Measurements from ENCODE around the gene HOXD10.

Gene HOXD10

GRCh38 chr2:176115883-176116813 is at the start of gene HOXD10:
Gene HOXD10 (plus strand): TSS chr2:176116778. CDS start chr2:176116834, 56 bp downstream.
- Histone ChIP-seq H3K27me3 (peaks cover 100% of the 10 kb centered on the region), H3K9ac (no peak within 1 kb of the TSS), H3K4me3 (0 out of 2 replicates have a peak within 1 kb of the TSS, but pooled peaks have one; percentile 2), H3K4me1 (no peaks in the 10 kb centered on the region), H4K20me1 (peaks cover 90% of the 10 kb centered on the region), H3K36me3 (no peaks in the 10 kb centered on the region), H3K4me2 (no peak within 1 kb of the TSS), H3K9me3 (peaks cover 69% of the 10 kb centered on the region), H3K27ac (no peak within 1 kb of the TSS)
- TF ChIP-seq Cebpa-rat (IDR thresholded peaks at IDR 0.05): no peak

GRCh38 chr2:176067589-176068418 is 48.8 kb upstream of the HOXD10 start:
- Histone ChIP-seq H3K27me3 (peaks cover 75% of the 10 kb centered on the region), H3K4me2 (no peak overlapping the region)

GRCh38 chr2:176068419-176068832 is 48.2 kb upstream of the HOXD10 start:
- Histone ChIP-seq H4K20me1 (peaks cover 21% of the 10 kb centered on the region), H3K4me1 (peaks cover 8% of the 10 kb centered on the region; the same call in 1 of the 2 replicates), H3K4me2 (no peak overlapping the region), H3K27ac (no peak overlapping the region), H3K9ac (no peak overlapping the region), H3K9me3 (peaks cover 50% of the 10 kb centered on the region), H3K36me3 (no peaks in the 10 kb centered on the region), H3K4me3 (no peak overlapping the region), H3K27me3 (peaks cover 81% of the 10 kb centered on the region)
- no peak for TF ChIP-seq Cebpa-rat (IDR thresholded peaks at IDR 0.05)

More at GRCh38 chr2:176067589-176068418, 48.8 kb upstream of the HOXD10 start:
- TF ChIP-seq Cebpa-rat (IDR thresholded peaks at IDR 0.05): no peak
- H3K4me1 ChIP-seq: peaks cover 8% of the 10 kb centered on the region; the same call in 1 of the 2 replicates
- no peak overlapping the region for H3K9ac ChIP-seq
- no peak overlapping the region for H3K4me3 ChIP-seq
- H3K9me3 ChIP-seq: peaks cover 46% of the 10 kb centered on the region
- no peak overlapping the region for H3K27ac ChIP-seq
- peaks cover 15% of the 10 kb centered on the region for H4K20me1 ChIP-seq
- H3K36me3 ChIP-seq: no peaks in the 10 kb centered on the region

GRCh38 chr2:176071330-176072291 is 45.0 kb upstream of the HOXD10 start:
- H3K4me3 ChIP-seq: no peak overlapping the region; the same call in 1 of the 2 replicates
- H3K4me2 ChIP-seq: no peak overlapping the region
- peaks cover 100% of the 10 kb centered on the region for H3K27me3 ChIP-seq

GRCh38 chr2:176072292-176072669 is 44.3 kb upstream of the HOXD10 start:
- H3K4me1 ChIP-seq: no peaks in the 10 kb centered on the region
- H3K9me3 ChIP-seq: peaks cover 41% of the 10 kb centered on the region
- no peak overlapping the region for H3K9ac ChIP-seq
- H3K4me2 ChIP-seq: no peak overlapping the region
- no peak overlapping the region for H3K4me3 ChIP-seq
- no peaks in the 10 kb centered on the region for H3K36me3 ChIP-seq
- no peak overlapping the region for H3K27ac ChIP-seq
- H3K27me3 ChIP-seq: peaks cover 100% of the 10 kb centered on the region
- TF ChIP-seq Cebpa-rat (IDR thresholded peaks at IDR 0.05): no peak
- peaks cover 56% of the 10 kb centered on the region for H4K20me1 ChIP-seq

More at GRCh38 chr2:176071330-176072291, 45.0 kb upstream of the HOXD10 start:
- Histone ChIP-seq H3K9ac (no peak overlapping the region), H3K9me3 (peaks cover 47% of the 10 kb centered on the region), H3K4me1 (no peaks in the 10 kb centered on the region), H3K27ac (no peak overlapping the region), H3K36me3 (no peaks in the 10 kb centered on the region), H4K20me1 (peaks cover 49% of the 10 kb centered on the region)
- no peak for TF ChIP-seq Cebpa-rat (IDR thresholded peaks at IDR 0.05)

GRCh38 chr2:176072951-176073904 is 43.4 kb upstream of the HOXD10 start:
- Histone ChIP-seq H3K36me3 (no peaks in the 10 kb centered on the region), H3K9ac (no peak overlapping the region), H4K20me1 (peaks cover 58% of the 10 kb centered on the region), H3K4me2 (no peak overlapping the region), H3K4me3 (no peak overlapping the region), H3K27ac (no peak overlapping the region), H3K27me3 (peaks cover 100% of the 10 kb centered on the region), H3K9me3 (peaks cover 31% of the 10 kb centered on the region), H3K4me1 (no peaks in the 10 kb centered on the region)
- TF ChIP-seq Cebpa-rat (IDR thresholded peaks at IDR 0.05): no peak

DNA sequence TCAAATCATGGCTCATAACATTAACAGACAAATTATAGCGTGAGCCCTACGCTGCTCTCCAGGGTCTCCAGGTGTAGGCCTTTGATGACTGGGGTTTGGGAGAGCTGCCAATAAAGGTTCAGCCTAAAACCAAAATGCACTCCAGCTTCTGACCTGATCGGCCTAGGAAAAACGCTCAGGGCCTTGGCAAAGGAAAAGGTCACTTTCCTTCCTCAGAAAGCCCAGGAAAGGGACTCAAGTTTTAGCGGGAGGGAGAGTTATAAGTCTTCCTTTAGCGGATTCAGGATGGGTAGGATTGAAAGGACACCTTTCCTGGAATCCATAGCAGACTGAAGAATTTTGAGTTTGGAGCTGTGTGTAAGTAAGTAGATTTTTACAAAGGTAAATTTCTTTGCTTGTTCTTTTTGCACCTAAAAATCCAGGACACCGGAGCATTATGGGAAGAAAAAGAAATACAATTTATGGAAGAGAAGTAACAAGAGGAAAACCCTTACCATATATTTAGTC is 41.6 kb upstream of the HOXD10 start:
- Histone ChIP-seq H3K36me3 (no peaks in the 10 kb centered on the region), H3K27ac (no peak overlapping the region), H3K4me3 (no peak overlapping the region), H3K9me3 (peaks cover 38% of the 10 kb centered on the region), H3K4me2 (no peak overlapping the region), H4K20me1 (peaks cover 73% of the 10 kb centered on the region), H3K4me1 (0 out of 2 replicates have a peak, but pooled peaks cover 7% of the 10 kb centered on the region), H3K9ac (no peak overlapping the region), H3K27me3 (peaks cover 100% of the 10 kb centered on the region)
- TF ChIP-seq Cebpa-rat (IDR thresholded peaks at IDR 0.05): no peak

- H3K9ac ChIP-seq: no peak overlapping the region
- no peak overlapping the region for H3K4me2 ChIP-seq
- H3K27me3 ChIP-seq: peaks cover 100% of the 10 kb centered on the region
- H3K36me3 ChIP-seq: no peaks in the 10 kb centered on the region
- H3K4me3 ChIP-seq: no peak overlapping the region
- no peak for TF ChIP-seq Cebpa-rat (IDR thresholded peaks at IDR 0.05)
- H3K4me1 ChIP-seq: 0 out of 2 replicates have a peak, but pooled peaks cover 7% of the 10 kb centered on the region
- H3K27ac ChIP-seq: no peak overlapping the region
- H4K20me1 ChIP-seq: peaks cover 74% of the 10 kb centered on the region
- H3K9me3 ChIP-seq: peaks cover 43% of the 10 kb centered on the region
Measured at GRCh38 chr2:176075481-176075880, 41.1 kb upstream of the HOXD10 start.

All from BLaER1 (cell line).